Stomach (tissue), 4 donors: ENCODE data around the gene PTRH2.

Experiments used
- CTCF ChIP-seq, 7 experiments: fragments of 450-650 bp in 4 of 7; fragments of 200-600 bp in 3 of 7; sonication (generic) in 3 of 7; IDR thresholded peaks; one replicate each; pipeline ENCODE4 v1.5.1; 2016 to 2019; ENCODE audit warnings: antibody characterized with exemption in 7 of 7, control low read depth in 2 of 7, mild to moderate bottlenecking in 1 of 7
- EP300 ChIP-seq: sonication (generic); formaldehyde crosslinking; IDR thresholded peaks from one replicate; pipeline ENCODE4 v1.6.1; 2017; ENCODE audit warnings: antibody characterized with exemption
- POLR2AphosphoS5 ChIP-seq, 3 donors: sonication (generic); formaldehyde crosslinking; IDR thresholded peaks; one replicate each; pipeline ENCODE4 v1.6.1; 2016; ENCODE audit warnings: antibody characterized with exemption in 3 of 3

- no peak for TF ChIP-seq CTCF (IDR thresholded peaks at IDR 0.05)
- TF ChIP-seq EP300, result no peak
- no peak for TF ChIP-seq POLR2AphosphoS5 (IDR thresholded peaks at IDR 0.05)
These were observed 5.6 kb upstream of the PTRH2 start for GRCh38 chr17:59712862-59713261.
